ENCODE measurements around the gene LRP4.

LRP4 gene

DNA sequence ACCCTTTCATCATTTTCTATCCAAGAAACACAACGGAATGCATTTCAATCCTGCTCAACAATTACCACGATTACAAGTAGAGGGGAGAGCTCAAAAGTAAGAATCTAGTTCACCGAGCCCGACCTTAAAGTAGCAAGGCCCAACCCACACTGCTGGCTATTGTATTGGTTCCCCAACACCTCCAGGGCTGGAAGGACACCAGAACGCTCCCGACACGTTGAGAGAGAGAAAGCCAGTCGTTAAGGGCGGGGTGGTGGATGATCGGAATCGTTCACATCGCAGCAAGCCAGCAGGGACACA, 73.0 kb downstream of the LRP4 start:
- DNase-seq: peak in 1 of 2 experiments; percentile 80

DNA sequence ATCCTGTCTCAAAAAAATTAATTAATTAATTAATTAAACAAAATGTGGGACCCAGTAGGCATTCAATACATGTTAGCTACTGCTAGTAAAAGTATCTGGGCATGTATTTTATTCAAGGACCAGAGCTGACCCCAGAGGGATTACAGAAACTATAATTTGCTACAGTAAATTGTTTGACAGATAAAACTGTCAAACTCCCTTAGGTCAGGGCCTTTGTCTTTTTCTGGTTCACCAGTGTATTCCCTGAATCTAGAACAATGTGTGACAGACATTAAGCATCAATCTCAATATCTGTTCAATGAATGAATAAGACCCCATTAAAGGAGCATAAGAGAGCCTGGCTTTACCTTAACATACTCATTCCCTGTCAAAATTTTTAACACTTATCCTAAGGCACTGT, 78.2 kb downstream of the LRP4 start:
- DNase-seq: no peak

DNA sequence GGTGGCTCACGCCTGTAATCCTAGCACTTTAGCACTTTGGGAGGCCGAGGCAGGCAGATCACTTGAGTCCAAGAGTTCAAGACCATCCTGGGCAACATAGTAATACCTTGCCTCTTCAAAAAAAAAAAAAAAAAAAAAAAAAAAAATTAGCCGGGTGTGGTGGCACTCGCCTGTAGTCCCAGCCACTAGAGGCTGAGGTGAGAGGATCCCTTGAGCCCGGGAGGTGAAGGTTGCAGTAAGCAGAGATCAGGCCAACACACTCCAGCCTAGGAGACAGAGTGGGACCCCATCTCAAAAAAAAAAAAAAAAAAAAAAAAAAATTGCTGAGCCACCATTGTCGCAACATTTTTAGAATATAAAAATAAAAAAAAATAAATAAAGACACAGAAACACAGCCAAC, 79.8 kb downstream of the LRP4 start:
- no peak for DNase-seq

DNA sequence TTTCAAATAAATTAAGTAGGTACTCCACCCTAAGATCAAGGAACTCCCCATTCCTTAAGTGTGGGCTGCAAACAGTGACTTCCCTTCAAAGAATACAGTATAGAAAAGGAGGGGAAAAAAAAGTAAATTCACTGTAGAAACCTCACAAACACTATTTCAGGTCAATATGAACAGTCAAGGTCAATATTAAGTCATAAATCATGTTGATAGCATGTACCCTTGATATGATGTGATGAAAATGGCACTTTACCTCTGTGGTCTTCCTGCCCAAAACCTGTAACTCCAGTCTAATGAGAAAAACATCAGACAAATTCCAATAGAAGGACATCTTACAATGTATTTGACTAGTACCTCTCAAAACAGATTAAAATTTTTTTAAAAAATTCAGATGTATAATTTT, 80.5 kb downstream of the LRP4 start:
- no peak for DNase-seq

DNA sequence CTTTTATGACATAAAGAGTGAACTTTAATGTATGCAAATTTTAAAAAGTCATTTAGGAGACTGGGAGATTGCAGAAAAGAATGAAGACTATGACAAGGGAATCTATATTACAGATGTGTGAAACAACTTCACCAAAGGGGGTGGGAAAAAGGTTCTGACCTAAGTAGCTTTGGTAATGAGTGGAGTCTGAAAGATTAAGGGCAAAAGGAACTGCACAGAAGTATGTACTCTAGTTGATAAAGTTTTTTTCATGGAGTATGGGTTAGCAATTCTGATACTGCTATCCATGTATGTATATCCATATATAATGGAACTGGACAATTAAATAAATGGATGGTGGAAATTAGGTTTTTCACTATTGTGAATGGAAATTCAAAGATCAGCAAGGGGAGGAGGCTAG, 81.5 kb downstream of the LRP4 start:
- no peak for DNase-seq

DNA sequence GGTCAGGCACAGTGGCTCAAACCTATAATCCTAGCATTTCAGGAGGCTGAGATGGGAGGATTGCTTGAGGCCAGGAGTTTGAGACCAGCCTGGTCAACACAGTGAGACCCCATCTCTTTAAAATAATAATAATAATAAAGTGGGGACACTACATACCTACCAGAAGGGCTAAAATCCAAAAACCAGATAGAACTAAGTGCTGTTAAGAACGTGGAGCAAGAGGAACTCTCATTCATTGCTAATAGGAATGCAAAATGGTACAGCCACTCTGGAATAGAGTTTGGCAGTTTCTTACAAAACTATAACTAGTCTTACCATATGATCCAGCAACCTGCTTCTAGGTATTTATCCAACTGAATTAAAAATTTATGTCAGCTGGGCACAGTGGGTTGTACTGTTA, 81.9 kb downstream of the LRP4 start:
- no peak for DNase-seq

DNA sequence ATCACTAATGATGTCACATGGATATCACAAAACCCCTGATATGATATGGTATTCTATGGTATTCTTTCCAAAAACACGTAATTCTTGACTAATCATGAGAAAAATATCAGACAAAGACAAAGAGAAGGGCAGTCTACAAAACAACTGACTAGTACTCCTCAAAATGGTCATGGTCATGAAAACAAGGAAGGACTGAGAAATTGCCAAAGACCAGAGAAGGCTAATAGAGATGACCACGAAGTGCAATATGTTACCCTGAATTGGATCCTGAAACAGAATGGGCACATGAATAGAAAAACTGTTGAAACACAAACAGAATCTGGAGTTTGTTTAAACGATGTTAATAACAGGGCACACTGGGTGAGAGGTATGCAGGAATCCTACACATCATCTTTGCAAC, 82.5 kb downstream of the LRP4 start:
- DNase-seq: no peak

DNA sequence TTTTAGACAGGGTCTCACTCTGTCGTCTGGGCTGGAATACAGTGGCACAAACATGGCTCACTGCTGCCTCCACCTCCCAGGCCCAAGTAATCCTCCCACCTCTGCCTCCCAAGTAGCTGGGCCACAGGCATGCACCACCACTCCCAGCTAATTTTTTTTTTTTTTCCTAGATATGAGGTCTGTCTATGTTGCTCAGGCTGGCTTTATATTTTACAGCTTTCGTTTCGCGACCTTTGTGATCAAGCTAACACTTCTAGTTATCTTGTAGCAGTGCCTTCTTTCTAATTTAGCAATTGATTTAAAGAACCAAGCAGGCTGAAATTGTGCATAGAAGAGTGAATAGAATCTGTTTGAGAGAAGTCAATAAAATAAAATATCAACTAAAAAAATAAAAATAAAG, 83.5 kb downstream of the LRP4 start:
- DNase-seq: no peak

DNA sequence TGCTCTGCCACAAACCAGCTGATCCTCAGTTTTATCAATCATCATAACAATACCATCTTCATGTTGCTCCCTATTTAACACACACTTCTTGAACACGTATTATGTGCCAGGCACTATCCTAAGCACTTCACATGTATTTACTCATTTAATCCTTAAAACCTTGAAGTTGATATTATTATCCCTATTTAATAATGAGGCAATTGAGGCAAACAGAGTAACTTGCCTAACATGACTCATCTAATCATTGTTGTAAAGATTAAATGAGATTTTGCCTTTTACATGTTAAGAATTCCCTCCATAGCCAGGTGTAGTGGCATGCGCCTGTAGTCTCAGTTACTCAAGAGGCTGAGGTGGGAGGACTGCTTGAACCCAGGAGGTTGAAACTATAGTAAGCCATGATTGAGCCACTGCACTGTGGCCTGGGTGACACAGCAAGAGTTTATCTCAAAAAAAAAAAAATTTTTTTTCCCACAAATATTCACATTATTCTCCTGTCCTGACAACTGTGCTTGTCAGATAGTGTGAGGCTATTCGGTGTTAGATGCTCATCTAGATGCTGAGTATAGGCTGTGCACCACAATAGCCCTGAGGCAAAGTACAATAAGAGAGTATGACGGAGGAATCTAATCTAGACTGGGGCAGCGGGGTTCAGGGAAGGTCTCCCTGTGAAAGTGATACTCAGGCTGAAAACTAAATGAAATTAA, 85.7 kb downstream of the LRP4 start:
- no peak for DNase-seq

DNA sequence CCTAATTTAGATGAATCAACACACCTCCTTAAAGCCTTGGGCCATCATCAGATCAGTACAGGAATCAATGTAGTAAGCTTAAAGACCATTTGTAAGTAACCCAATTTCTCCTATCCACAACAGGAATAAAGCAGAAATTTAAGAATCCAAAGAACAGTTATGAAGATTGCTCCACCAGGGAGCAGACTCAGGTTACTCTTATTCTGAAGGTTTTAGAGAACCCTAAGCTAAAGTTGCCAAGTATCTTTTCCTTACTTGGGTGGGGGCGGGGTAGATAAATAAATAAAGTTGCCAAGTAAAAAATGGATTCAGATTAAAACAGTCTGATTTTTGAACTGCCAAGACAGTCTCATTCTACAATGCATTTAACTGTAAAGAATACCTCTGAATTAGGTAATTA, 90.4 kb downstream of the LRP4 start:
- no peak for DNase-seq

DNA sequence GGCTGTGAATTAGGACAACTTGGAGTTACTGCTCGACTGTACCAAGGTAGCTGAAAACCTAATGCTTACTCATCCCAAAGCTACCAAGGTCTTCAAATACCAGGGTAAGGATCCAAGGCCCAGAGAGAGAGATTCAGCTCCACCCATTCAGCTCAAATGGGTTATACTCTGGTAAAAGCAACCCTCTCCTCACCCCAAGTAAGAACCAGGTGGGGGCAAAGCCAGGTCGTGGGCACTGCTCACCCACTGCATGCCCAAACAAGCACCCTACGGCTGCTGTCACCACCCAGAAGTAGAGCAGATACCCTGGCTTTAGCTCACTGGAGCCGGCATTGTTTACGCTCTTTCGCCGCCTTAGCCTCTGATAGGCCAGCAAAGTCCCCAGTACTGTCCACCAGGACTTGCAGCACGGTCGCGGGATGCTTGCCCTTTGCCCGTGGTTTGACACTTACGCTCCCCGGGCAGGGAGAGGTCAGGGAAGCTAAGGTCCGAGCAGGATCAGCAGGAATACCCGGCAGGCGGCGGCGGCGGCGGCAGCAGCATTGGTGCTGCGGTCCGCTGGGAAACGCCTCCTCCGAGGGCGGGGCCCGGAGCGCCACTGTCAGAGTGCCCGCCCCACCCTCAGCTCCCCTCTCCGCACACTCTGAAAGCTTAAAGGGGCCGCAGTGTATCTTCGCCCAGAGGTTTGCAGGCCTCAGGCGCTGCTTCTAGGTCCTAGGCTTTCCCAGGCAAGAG, 91.9 kb downstream of the LRP4 start:
- DNase-seq: peak; percentile 62 to 71

DNA sequence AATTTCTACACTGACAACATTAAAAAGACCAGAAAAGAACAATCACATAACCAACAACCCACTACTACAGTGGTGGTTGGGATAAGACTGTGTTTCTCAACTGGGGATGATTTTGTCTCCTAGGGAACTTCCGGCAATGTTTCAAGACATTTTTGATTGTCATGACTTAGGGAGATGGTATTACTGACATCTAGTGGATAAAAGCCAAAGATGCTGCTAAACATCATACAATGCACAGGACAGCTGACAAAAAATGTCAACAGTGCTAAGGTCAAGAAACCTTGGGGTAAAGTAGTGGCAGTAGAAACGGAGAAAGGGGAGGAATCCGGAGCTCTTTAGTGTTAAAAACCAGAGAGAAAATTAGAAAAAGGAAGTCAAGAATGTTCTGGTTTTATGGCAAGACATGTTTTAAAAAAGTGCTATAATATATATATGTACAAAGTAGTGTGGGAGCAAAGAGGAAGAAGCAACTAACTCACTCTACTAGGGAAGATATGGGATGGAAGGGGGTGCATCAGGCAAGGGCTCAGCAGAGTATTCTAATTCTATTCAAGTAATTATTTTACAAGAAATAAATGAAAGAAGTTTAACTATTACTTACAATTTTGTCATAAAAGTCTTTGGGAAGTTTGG, 109.4 kb downstream of the LRP4 start:
- DNase-seq: peak in 1 of 2 experiments; percentile 26
